Astrocyte (in vitro differentiated cells and primary cell): ENCODE results near the gene CRY1.

Source experiments
- CTCF ChIP-seq: IDR thresholded peaks from 2 replicates; pipeline ENCODE4 v1.5.1; 2011; ENCODE audit warnings: low read depth, mild to moderate bottlenecking, inconsistent platforms, low read length, moderate library complexity; ENCODE audit not compliant: insufficient read depth
- EZH2 ChIP-seq: IDR thresholded peaks from 2 replicates; pipeline ENCODE4 v1.6.1; 2012; ENCODE audit warnings: mild to moderate bottlenecking, low read length, inconsistent platforms; ENCODE audit not compliant: insufficient read depth

GRCh38 chr12:106971065-106971464, 122.3 kb downstream of the CRY1 start:
- TF ChIP-seq CTCF: no peak
- no peak for TF ChIP-seq EZH2
